Endothelial cell of umbilical vein (primary cell): ENCODE data around the gene UGGT2. TPM values are rescaled to one million over a fixed set of nuclear protein-coding genes. Genes with fewer than 3 reads are reported as not detected.

Experiments
- BruUV-seq: library from RNA; stranded (reverse); fragments of 400-500 nt; replicated peaks from 2 replicates; lab custom pipeline; 2021; lab: Mats Ljungman, UMichigan
- CTCF ChIA-PET: fragments of 300-600, 350-600 bp; sonication (Branson Sonifier 250); formaldehyde crosslinking; loops from one replicate; lab custom pipeline; 2021; ENCODE audit warnings: antibody characterized with exemption, inconsistent platforms; lab: Charles Lee
- POLR2A ChIA-PET: fragments of 300-600, 350-600 bp; sonication (Branson Sonifier 250); formaldehyde crosslinking; loops from one replicate; lab custom pipeline; 2021; ENCODE audit warnings: antibody characterized with exemption, inconsistent platforms; lab: Charles Lee
- DNase-seq: peaks from one replicate; pipeline ENCODE4 v3.0.0-alpha.2; 2011; ENCODE audit warnings: low read depth, low spot score
- FAIRE-seq: peaks from 2 replicates; lab custom pipeline; 2011; peaks lifted over from hg19 to GRCh38; lab: Jason Lieb, UNC
- H2AFZ ChIP-seq: 2 replicates; pipeline ENCODE4 v1.6.0; 2012; ENCODE audit warnings: low read depth, low read length, control low read depth, inconsistent platforms
- H3K27ac ChIP-seq: 2 replicates; pipeline ENCODE4 v1.5.1; 2011; ENCODE audit warnings: low read depth, mild to moderate bottlenecking, control low read depth, low read length, moderate library complexity; ENCODE audit not compliant: insufficient read depth
- H3K27me3 ChIP-seq, 2 experiments: 2 replicates each; pipeline versions ENCODE4 v1.6.0 to v1.6.1; 2011; ENCODE audit warnings: low read length in 2 of 2, mixed read lengths in 1 of 2; ENCODE audit not compliant: control insufficient read depth in 2 of 2, insufficient read depth in 2 of 2
- H3K36me3 ChIP-seq, 2 experiments: 2 replicates in 1 of 2; 3 replicates in 1 of 2; pipeline ENCODE4 v1.5.1; 2011; ENCODE audit warnings: low read length in 2 of 2, mild to moderate bottlenecking in 1 of 2, moderate library complexity in 1 of 2; ENCODE audit not compliant: control insufficient read depth in 2 of 2, insufficient read depth in 2 of 2; ENCODE audit errors: extremely low read depth in 1 of 2
- H3K4me1 ChIP-seq: 3 replicates; pipeline ENCODE4 v1.5.1; 2011; ENCODE audit warnings: mild to moderate bottlenecking, low read length; ENCODE audit not compliant: control insufficient read depth, insufficient read depth; ENCODE audit errors: extremely low read depth
- H3K4me2 ChIP-seq: 2 replicates; pipeline ENCODE4 v1.6.1; 2011; ENCODE audit warnings: low read length, control low read depth, mixed read lengths; ENCODE audit not compliant: insufficient read depth
- H3K4me3 ChIP-seq, 3 experiments: fragments of 200-600 bp in 1 of 3; sonication (generic), shearing (Covaris generic) in 1 of 3; replicated peaks in 1 of 3; 2 replicates each; pipeline ENCODE4 v1.5.1; 2011 to 2016; ENCODE audit warnings: control low read depth in 3 of 3, low read length in 3 of 3, mild to moderate bottlenecking in 2 of 3, inconsistent platforms in 1 of 3, low read depth in 1 of 3, moderate library complexity in 1 of 3; ENCODE audit not compliant: insufficient read depth in 1 of 3
- H3K79me2 ChIP-seq: 2 replicates; pipeline ENCODE4 v1.6.0; 2012; ENCODE audit warnings: low read length, inconsistent platforms; ENCODE audit not compliant: control insufficient read depth, insufficient read depth
- H3K9ac ChIP-seq: replicated peaks from 2 replicates; pipeline ENCODE3; 2011; ENCODE audit warnings: low read length, control low read depth; ENCODE audit not compliant: insufficient read depth; ENCODE audit errors: extremely low read depth
- H3K9me1 ChIP-seq: replicated peaks from 3 replicates; pipeline ENCODE4 v1.6.0; 2011; ENCODE audit warnings: mild to moderate bottlenecking, low read length; ENCODE audit not compliant: control insufficient read depth, insufficient read depth; ENCODE audit errors: extremely low read depth
- H3K9me3 ChIP-seq: replicated peaks from 2 replicates; pipeline ENCODE4 v1.5.1; 2012; ENCODE audit warnings: low read length, inconsistent platforms; ENCODE audit not compliant: control insufficient read depth, insufficient read depth
- H4K20me1 ChIP-seq: replicated peaks from 2 replicates; pipeline ENCODE3; 2011; ENCODE audit warnings: mild to moderate bottlenecking, low read length; ENCODE audit not compliant: control insufficient read depth, insufficient read depth; ENCODE audit errors: extremely low read depth
- EZH2 ChIP-seq: IDR thresholded peaks from 2 replicates; pipeline ENCODE4 v1.6.1; 2012; ENCODE audit warnings: borderline replicate concordance, low read depth, mild to moderate bottlenecking, moderate library complexity, low read length, inconsistent platforms; ENCODE audit not compliant: severe bottlenecking
- FOS ChIP-seq: IDR thresholded peaks from 2 replicates; pipeline ENCODE4 v1.6.1; 2011; ENCODE audit warnings: mild to moderate bottlenecking, low read length, moderate library complexity, borderline replicate concordance; ENCODE audit not compliant: insufficient read depth
- GATA2 ChIP-seq: IDR thresholded peaks from 2 replicates; pipeline ENCODE4 v1.7.0; 2011; ENCODE audit warnings: low read depth, mild to moderate bottlenecking, moderate library complexity, mixed read lengths, low read length; ENCODE audit not compliant: insufficient read length, insufficient read depth
- POLR2A ChIP-seq: IDR thresholded peaks from 2 replicates; pipeline ENCODE4 v1.6.1; 2012; ENCODE audit warnings: low read depth, mild to moderate bottlenecking, control low read depth, low read length
- POLR2AphosphoS5 ChIP-seq: IDR thresholded peaks from 2 replicates; pipeline ENCODE4 v1.6.1; 2012; ENCODE audit warnings: low read depth, mild to moderate bottlenecking, control low read depth, low read length, moderate library complexity; ENCODE audit not compliant: insufficient read depth
- dilution Hi-C: fragments of 300-500 bp; cut with MboI; formaldehyde crosslinking; loops from one replicate; pipeline ENCODE4 v1.15.0; 2019; ENCODE audit warnings: low sequenced_read_pairs; ENCODE audit not compliant: extremely low pct_ligation_motif_present
- intact Hi-C: fragments of 100-400 bp; cut with micrococcal nuclease; formaldehyde crosslinking; loops from one replicate; pipeline ENCODE4 v1.10.0; 2022
- polyA plus RNA-seq, 4 experiments: library from polyadenylated mRNA; depleted of rRNA in 3 of 4; stranded (reverse) in 3 of 4; unstranded in 1 of 4; fragments of >200 nt; gene quantifications; 2 replicates each; pipeline versions ENCODE4 v1.2.1 to v1.2.3, GENCODE V29; 2011 to 2012; ENCODE audit warnings: missing spikeins in 1 of 4
- total RNA-seq: library from RNA; stranded (reverse); gene quantifications from 2 replicates; pipeline ENCODE4 v1.2.3, GENCODE V29; 2021
- TF ChIP-seq, protein P1 (sequence below): IDR thresholded peaks from 2 replicates; pipeline ENCODE4 v1.6.1; 2011; ENCODE audit not compliant: insufficient read depth, insufficient read length

UGGT2 gene
- total and polyA plus RNA-seq, 2 donors (not counting 3 experiments of a cell fraction or from before 2014, with no cell fraction given): 4.6 to 25.1 TPM

DNA sequence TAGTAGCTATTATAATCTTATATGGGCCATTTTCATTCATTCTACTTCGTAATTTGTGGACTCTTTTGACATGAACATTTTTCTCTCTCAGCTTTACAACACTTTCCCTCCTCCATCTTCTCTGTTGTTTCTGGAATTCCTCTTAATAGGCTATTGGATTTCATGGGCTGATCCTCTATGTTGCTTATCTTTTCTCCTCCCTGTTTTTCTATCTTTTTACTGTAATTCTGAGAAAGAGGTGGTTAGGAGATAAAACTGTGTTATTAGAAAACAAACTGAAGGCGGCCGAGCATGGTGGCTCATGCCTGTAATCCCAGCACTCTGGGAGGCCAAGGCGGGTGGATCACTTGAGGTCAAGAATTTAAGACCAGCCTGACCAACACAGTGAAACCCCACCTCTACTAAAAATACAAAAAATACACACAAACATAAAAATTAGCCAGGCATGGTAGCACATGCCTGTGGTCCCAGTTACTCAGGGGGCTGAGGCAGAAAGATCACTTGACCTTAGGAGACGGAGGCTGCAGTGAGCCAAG is 188.1 kb downstream of the UGGT2 start:
- H3K4me2 ChIP-seq: no peak overlapping the region
- no peaks in the 10 kb centered on the region for H3K79me2 ChIP-seq
- no peaks in the 10 kb centered on the region for H3K27me3 ChIP-seq
- H3K9ac ChIP-seq: no peak overlapping the region
- intact Hi-C loops (no loop called here), dilution Hi-C loops (no loop called here)
- no peak overlapping the region for H3K27ac ChIP-seq
- DNase-seq: no peak
- no peaks in the 10 kb centered on the region for H3K9me3 ChIP-seq
- POLR2A ChIA-PET: no interaction called here
- no peak for FAIRE-seq
- TF ChIP-seq EZH2 (no peak), GATA2 (no peak), POLR2AphosphoS5 (no peak), FOS (no peak), POLR2A (no peak)
- no peaks in the 10 kb centered on the region for H3K9me1 ChIP-seq
- no peaks in the 10 kb centered on the region for H3K36me3 ChIP-seq
- H2AFZ ChIP-seq: no peak overlapping the region
- H4K20me1 ChIP-seq: no peaks in the 10 kb centered on the region
- H3K4me1 ChIP-seq: peaks cover 8% of the 10 kb centered on the region
- BruUV-seq: no TSS peak
- CTCF ChIA-PET: no interaction called here
- no peak overlapping the region for H3K4me3 ChIP-seq

DNA sequence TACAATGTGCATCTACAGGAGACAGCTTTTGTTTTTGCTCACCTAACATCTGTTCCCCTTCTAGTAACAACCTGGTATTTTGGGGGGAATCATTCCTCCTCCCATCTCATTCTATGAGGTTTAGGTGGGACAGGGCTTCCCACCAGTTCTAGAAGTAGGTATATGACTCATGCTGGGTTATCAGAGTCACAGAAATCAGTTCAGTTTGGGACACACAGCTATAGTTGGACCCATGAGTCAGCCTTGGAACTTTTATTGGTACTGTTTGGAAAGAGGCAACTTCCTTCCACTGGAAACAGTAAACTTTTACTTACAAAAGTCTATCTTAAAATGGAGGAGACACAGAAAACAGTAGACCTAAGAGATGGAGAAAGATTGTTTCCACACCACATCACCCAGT is 190.8 kb downstream of the UGGT2 start:
- Histone ChIP-seq H3K9me1 (no peaks in the 10 kb centered on the region), H3K4me1 (peaks cover 23% of the 10 kb centered on the region), H4K20me1 (no peaks in the 10 kb centered on the region), H3K79me2 (no peaks in the 10 kb centered on the region), H3K9me3 (no peaks in the 10 kb centered on the region), H3K4me3 (no peak overlapping the region), H3K27me3 (no peaks in the 10 kb centered on the region), H3K36me3 (no peaks in the 10 kb centered on the region), H2AFZ (no peak overlapping the region), H3K4me2 (no peak overlapping the region), H3K27ac (no peak overlapping the region), H3K9ac (no peak overlapping the region)
- CTCF ChIA-PET: interaction anchor here (0.9 to 2.2 kb wide), 2 partner anchors 28 to 238 kb away, joined by 7 to 8 read pairs; no protein-coding TSS in a partner anchor
- no TSS peak for BruUV-seq
- dilution Hi-C loops (no loop called here), intact Hi-C loops (no loop called here)
- FAIRE-seq (peak; percentile 46), DNase-seq (peak; percentile 13)
- TF ChIP-seq FOS: peak; percentile 50
- TF ChIP-seq, protein P1, sequence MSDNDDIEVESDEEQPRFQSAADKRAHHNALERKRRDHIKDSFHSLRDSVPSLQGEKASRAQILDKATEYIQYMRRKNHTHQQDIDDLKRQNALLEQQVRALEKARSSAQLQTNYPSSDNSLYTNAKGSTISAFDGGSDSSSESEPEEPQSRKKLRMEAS: no peak
- TF ChIP-seq GATA2: peak; percentile 10
- no peak for TF ChIP-seq POLR2AphosphoS5
- POLR2A ChIA-PET: no interaction called here
